Measurements from ENCODE around the gene ARHGAP26.
"Not testable (repeated sequence)": the region's sequence is repeated elsewhere in the genome, so short reads cannot be mapped to it uniquely, and the experiment has no call there.

ARHGAP26 gene

GRCh38 chr5:143203301-143203956, 433.3 kb downstream of the ARHGAP26 start:
- DNase-seq (ENCODE audit: low read depth in 2 of 2): not testable (repeated sequence)

DNA sequence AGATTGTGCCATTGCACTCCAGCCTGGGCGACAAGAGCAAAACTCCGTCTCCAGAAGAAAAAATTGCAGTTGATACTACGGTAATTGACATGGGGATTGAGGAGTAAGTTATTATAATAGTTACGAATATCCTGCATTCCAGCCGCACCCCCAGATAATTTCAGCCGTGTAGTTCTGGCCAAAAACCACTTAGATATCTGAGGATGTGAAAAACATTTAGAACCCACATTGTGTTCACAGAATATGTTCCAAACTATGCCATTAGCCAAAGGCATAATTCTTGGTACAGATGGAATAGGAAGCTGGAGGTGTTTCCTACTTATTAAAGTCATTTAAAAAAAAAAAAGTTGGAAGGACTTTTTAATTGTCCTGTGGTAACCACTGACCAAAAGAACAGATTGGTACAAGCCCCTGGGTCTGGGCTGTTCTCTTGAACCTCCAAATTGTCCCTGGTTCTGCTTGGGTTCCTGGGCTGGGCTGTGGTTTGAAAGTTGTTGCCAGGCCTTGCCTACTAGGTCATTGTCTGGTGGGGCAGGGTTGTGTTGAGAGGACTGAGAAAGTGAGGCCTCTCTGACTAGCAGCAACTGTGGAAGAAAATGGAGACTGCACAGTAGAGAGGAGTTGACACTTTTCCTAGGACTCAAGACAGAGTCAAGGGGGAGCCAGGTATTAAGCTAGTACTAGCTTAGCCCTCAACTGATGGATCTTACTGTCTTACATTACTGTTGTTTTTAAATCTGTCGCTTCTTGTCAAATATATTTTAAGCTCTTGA, 434.5 kb downstream of the ARHGAP26 start:
- DNase-seq (ENCODE audit: low read depth in 2 of 2): no peak

DNA sequence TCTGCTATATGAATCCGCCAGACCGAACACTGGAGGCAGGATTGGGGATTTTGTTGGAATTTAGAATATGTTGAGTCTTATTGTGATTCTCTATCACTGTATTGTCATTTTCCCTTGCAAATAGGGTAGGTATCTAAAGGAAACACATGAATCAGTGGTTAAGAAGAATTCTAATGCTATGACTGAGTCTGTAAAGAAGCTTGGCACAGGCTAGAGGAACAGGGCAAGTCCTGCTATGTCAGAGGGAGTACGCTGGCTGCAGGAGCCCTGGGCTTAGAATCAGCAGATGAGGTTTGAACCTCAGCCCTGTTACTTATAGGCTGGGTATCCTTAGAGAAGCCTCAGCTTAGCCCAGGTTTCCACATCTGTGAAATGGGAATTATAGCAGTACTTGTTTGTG, 435.2 kb downstream of the ARHGAP26 start:
- DNase-seq (ENCODE audit: low read depth in 2 of 2): no peak

- no peak for DNase-seq (ENCODE audit: low read depth in 2 of 2)
These were observed 435.7 kb downstream of the ARHGAP26 start for GRCh38 chr5:143205883-143206195.

DNA sequence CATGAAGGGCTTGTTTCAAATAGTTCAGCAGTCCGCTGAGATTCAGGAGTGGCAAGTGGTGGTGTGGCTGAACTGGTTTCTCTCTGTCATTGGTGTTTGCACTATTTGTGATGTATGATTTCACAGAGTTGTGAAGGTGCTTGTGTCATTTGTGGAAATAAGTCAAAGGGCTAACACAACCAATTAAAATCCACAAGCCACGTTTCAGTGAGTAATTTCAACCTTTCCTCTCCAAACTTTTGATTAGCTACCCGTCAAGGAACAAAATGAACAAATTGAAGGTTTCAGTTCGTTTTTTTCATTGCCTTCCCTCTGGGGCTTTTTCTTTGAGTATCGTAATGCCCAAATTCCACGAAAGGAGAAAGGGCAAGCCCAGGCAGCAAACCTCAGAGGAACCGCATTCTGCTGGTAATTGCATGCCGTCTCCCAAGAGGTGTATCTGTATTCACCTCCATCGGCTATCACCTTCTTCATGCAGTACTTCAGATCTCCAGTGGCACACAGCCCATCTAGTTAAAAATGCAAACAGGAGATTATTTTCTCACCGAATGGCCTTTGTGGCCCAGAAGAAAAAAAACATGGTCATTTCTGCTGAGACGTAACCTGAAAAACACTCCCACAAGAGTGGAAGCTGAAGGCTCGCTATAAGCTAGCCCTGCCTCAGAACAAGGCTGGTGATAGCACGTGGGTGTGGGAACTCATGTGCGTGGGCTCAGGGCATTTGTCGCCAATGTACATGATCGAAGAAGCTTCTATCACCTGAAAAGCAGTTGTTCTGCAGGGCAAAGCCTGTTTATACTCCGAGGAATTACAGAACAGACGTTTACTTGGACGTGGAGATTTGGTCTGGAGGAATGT, 436.2 kb downstream of the ARHGAP26 start:
- DNase-seq (ENCODE audit: low read depth in 2 of 2): no peak

DNA sequence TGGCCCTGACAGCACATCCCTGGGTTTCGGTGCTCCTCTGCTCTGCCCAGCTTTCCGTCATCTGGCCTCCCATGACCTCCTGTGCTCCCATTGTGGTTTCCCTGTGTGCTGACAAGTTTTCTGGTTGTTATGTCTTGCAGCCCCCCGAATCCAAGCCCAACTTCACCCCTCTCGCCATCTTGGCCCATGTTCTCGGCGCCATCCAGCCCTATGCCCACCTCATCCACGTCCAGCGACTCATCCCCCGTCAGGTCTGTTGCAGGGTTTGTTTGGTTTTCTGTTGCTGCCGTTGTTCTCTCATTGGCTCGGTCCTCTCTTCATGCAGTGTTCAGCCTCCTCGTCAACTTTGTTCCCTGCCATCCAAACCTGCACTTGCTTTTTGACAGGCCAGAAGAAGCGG, 436.9 kb downstream of the ARHGAP26 start:
- no peak for DNase-seq (ENCODE audit: low read depth in 2 of 2)

DNA sequence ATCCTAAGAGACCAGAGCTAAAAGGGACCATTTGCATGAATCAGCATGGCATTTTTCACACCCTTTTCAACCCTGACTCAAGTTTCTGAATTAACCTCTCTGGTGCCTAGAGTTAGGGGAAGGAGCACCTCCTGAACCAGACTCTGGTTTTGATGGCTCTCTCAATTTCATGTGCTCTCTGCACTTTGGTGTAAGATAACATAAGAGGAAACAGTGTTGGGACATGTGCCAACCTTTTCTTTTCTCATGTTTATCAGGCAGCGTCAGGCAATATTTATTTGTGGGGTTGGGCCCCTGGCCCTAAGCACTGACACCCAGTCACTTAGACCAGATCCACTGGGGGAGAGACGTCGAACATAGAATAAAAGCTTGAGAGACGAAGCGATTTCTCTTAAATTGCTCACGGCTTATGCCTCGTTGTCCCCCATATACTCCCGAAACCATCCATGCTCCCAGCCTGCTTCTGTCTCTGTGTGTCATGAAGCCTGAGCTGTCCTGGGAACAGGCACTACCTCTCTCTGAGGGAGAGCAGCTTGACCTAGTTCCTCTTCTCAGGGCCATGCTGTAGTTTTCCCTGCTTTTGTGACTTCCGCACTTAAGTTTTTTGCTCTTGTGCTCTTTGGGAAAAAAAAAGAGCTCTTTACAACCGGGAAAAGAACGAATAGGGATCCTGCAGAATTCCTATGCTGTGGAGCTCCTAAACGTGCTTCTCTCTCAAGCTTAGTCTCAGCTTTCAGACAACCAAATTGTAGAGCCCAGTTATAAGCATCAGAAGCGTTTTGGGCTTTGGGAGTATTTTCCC, 437.6 kb downstream of the ARHGAP26 start:
- DNase-seq (ENCODE audit: low read depth in 2 of 2): no peak

DNA sequence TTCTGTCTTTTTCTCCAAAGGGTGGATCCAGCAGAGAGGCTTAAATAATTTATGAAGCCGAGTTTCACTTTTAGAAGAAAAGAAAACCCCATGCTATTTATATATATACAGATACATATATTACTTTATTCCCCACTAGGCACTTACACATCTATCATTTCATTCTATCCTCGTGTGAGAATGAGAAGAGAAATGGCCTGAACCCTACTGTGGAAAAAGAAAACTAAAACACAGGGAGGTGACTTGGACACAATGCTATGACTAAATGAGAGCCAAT, 438.1 kb downstream of the ARHGAP26 start:
- DNase-seq (ENCODE audit: low read depth in 2 of 2): no peak

DNA sequence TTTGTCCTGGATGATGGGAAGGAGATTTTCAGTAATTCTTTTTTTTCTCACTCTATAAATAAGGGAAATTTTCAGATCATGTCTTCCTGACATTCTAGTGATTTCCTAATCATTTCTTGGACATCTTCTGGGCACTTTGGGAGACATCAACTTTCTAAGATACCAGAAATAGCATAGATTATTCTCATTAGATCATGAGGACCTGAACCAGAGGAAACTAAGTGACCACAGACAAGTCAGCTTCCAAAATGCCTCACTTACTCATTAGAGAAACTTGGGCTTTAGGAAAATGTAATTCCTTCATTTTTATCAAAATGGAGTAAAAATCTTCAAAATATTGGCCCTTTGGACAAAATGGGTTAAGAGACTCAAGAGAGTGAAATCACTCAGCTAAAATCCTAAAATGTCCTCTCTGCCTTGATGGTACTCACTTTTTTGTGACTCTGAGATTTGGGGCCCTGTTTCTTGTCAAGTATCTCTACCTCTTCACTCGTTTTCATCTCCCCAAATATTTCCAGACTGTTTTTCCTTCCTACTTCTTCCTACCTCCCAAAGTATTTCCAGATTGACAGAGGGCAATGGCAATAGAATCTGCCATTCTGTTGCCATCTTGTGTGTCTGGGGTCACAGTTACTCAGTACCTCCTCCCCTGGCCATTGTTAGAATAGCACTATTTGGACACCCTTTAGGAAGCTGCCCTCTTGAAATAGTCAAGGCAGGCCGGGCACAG, 438.8 kb downstream of the ARHGAP26 start:
- no peak for DNase-seq (ENCODE audit: low read depth in 2 of 2)

DNA sequence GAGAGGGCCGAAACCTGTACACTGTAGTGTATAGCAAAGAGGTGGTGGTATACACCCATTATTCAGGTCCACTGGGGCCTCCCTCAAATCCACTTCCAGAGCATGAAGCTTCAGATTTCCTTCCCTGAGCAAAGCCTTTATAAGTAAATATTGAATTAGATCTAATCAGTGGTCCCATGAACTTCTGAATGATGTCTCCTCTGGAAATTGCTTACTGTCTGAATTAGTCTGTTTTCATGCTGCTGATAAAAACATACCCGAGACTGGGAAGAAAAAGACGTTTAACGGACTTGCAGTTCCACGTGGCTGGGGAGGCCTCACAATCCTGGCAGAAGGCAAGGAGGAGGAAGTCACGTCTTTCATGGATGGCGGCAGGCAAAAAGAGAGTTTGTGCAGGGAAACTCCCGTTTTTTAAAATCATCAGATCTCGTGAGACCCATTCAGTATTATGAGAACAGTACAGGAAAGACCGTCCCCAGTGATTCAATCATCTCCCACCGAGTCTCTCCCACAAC, 439.8 kb downstream of the ARHGAP26 start:
- DNase-seq (ENCODE audit: low read depth in 2 of 2): no peak

DNA sequence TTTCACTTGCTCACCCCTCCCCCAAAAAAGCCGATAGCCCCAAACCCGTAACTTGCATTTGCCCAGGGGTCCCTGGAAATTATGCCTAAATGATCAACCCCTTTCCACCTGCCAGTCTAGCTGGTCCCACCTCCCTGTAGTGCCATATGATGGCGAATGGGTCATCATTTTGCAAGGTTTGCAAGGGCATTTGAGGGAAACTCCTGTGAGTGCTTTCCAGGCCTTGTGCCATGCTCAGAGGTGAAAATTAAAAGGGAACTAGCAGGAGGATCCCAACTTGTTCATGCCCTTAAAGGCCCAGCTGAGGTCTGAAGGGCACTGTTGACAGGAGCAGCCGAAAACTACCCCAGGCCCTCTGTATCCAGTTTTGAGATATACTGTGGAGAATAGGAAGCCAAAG, 440.4 kb downstream of the ARHGAP26 start:
- no peak for DNase-seq (ENCODE audit: low read depth in 2 of 2)

DNA sequence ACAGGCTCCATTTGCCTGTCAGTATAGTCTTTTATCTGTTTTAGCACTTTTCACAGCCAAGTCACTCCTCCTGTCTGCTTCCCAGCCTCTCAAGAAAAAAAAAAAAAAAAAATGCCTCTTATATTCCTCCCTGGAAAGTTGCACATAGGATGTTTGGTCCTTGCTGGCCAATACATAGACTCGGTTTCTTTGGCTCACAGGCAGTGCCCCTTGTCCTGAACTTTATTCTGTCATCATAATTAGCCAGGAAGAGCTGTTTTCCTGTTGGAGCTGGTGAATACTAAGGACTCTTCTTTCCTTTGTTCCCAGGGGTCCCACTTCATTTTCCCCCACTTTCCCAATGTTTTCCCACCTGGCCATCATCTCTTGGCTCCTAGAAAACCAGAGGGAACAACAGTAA, 442.1 kb downstream of the ARHGAP26 start:
- no peak for DNase-seq (ENCODE audit: low read depth in 2 of 2)

DNA sequence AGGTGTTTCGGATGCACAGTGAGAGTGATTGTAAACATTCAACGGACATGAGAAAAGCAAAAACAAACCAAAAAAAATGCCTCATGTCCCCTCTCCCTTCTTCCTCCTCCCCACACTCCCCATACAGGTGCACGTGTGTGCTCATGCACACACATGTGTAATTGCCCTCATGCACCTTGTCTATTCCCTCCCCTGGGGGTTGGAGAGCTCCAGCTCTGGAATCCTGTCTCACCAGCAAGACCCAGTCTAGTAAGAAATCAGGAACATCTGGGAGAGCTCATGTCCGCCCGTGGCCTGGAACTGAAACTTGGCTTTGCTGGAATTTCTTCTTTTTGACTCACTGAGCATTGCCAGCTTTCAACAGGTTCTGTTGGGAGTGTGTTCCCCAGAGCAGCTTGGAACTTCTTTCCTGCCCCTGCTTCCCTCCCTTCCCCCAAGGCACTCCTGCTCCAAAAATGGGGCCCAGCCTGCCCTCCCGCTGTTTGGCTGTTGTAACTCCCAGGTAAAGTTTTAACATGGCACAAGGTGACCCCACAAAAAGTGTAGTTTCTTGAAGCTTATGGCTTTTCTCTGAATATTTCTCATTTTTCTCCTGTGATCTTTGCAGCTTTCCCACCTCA, 443.2 kb downstream of the ARHGAP26 start:
- no peak for DNase-seq (ENCODE audit: low read depth in 2 of 2)

DNA sequence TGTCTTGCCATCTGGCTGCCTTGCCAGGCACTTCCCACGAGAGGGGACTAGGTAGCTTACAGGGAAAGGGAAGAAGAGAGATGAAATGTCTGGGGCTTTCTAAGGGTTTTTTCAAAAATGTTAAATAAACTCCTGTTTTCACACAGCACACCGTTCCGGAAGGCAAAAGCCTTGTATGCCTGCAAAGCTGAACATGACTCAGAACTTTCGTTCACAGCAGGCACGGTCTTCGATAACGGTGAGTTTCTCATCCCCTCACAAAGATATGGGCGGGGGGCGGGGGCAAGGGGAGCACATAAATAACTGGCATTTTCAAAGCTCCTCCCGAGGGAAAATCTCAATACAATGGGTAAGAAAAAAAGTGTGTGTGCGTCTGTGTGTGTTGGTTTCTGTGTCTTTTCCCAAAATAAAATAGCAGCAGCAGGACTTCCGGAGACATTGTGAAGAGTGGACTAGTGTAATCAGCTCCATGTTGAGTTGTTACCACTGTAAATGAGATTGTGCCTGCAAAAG, 443.7 kb downstream of the ARHGAP26 start:
- no peak for DNase-seq (ENCODE audit: low read depth in 2 of 2)

GRCh38 chr5:143214458-143214857, 444.3 kb downstream of the ARHGAP26 start:
- no peak for DNase-seq (ENCODE audit: low read depth in 2 of 2)

- no peak for DNase-seq (ENCODE audit: low read depth in 2 of 2)
These were observed 444.7 kb downstream of the ARHGAP26 start for GRCh38 chr5:143214890-143215289.

DNA sequence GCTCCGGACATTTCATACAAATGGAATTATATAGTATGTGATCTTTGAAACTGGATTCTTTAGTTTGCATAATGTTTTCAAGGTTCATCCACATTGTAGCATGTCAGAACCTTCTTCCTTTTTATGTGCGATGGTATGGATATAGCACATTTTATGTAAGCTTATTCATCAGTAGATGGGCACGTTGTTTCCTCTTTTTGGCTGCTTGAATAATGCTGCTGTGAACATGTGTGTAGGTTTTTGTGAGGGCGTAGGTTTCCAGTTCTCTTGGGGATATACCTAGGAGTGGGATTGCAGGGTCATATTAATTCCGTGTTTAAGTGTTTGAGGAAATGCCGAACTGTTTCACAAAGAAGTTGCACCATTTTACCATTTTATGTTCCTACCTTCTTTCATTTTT, 445.5 kb downstream of the ARHGAP26 start:
- no peak for DNase-seq (ENCODE audit: low read depth in 2 of 2)

GRCh38 chr5:143216211-143216610, 446.0 kb downstream of the ARHGAP26 start:
- DNase-seq (ENCODE audit: low read depth in 2 of 2): no peak

GRCh38 chr5:143217065-143217803, 447.1 kb downstream of the ARHGAP26 start:
- no peak for DNase-seq (ENCODE audit: low read depth in 2 of 2)

DNA sequence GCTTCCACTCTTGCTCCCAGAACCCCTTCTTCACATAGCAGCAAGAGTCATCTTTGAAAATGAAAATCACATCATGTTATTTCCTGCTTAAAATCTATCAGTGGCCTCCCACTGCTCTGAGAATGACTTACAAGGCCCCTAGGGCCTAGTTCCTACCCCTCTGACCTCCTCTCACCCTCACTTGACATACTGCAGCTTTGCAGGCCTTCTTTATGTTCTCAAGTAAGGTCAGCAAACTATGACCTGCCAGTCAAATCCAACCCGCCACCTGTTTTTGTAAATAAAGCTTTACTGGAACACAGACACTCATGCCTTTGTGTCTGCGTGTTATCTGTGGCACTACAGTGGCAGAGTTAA, 447.6 kb downstream of the ARHGAP26 start:
- DNase-seq (ENCODE audit: low read depth in 2 of 2): no peak
